Uterus (tissue), 2 donors: ENCODE measurements around the gene LASP1NB.

ENCODE experiments used
- POLR2A ChIP-seq, 2 donors: fragments of 450-650 bp; IDR thresholded peaks; one replicate each; pipeline ENCODE4 v1.6.1; 2016; ENCODE audit warnings: antibody characterized with exemption in 2 of 2, mild to moderate bottlenecking in 1 of 2, moderate library complexity in 1 of 2
- TF ChIP-seq, protein P1 (sequence below), 4 experiments: fragments of 200-600 bp in 2 of 4; fragments of 450-650 bp in 2 of 4; sonication (generic) in 2 of 4; IDR thresholded peaks; one replicate each; pipeline ENCODE4 v1.5.1; 2016 to 2019; ENCODE audit warnings: antibody characterized with exemption in 4 of 4, mild to moderate bottlenecking in 2 of 4, moderate library complexity in 1 of 4

DNA sequence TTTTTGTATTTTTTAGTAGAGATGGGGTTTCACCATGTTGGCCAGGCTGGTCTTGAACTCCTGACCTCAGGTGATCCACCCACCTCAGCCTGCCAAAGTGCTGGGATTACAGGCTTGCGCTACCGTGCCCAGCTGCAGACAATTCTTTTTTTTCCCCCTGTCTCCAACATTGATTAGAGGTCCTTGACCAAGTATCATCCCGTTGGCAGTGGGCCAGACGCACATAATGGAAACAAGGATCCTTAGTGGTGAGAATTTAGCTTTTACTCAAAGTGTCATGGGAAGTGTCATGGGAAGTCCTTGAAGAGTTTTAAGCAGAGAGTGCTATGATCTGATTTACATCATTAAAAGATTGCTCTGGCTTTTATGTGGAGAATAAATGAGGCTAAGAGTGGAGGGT, 43.9 kb downstream of the LASP1NB start:
- TF ChIP-seq, protein P1, sequence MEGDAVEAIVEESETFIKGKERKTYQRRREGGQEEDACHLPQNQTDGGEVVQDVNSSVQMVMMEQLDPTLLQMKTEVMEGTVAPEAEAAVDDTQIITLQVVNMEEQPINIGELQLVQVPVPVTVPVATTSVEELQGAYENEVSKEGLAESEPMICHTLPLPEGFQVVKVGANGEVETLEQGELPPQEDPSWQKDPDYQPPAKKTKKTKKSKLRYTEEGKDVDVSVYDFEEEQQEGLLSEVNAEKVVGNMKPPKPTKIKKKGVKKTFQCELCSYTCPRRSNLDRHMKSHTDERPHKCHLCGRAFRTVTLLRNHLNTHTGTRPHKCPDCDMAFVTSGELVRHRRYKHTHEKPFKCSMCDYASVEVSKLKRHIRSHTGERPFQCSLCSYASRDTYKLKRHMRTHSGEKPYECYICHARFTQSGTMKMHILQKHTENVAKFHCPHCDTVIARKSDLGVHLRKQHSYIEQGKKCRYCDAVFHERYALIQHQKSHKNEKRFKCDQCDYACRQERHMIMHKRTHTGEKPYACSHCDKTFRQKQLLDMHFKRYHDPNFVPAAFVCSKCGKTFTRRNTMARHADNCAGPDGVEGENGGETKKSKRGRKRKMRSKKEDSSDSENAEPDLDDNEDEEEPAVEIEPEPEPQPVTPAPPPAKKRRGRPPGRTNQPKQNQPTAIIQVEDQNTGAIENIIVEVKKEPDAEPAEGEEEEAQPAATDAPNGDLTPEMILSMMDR (IDR thresholded peaks at IDR 0.05) = no peak
- no peak for TF ChIP-seq POLR2A (IDR thresholded peaks at IDR 0.05)
